ENCODE results near the gene PLEKHA4. TPM values are rescaled to one million over a fixed set of nuclear protein-coding genes. Genes with fewer than 3 reads are reported as not detected.

PLEKHA4 gene
- total and polyA plus RNA-seq, 2 of the 13 experiments (the other 11 are each of a cell fraction or from before 2014, with no cell fraction given) = 4.8 to 6.0 TPM

- TF ChIP-seq ZUFSP (CRISPR knock-in tag; IDR thresholded peaks at IDR 0.05; ENCODE audit: borderline replicate concordance) = no peak
- TF ChIP-seq MAX (IDR thresholded peaks at IDR 0.05) = peak; percentile 37; the same call in 1 of the 2 replicates
- TF ChIP-seq STAT5B (CRISPR knock-in tag; IDR thresholded peaks at IDR 0.05) = no peak
- TF ChIP-seq, protein P1, sequence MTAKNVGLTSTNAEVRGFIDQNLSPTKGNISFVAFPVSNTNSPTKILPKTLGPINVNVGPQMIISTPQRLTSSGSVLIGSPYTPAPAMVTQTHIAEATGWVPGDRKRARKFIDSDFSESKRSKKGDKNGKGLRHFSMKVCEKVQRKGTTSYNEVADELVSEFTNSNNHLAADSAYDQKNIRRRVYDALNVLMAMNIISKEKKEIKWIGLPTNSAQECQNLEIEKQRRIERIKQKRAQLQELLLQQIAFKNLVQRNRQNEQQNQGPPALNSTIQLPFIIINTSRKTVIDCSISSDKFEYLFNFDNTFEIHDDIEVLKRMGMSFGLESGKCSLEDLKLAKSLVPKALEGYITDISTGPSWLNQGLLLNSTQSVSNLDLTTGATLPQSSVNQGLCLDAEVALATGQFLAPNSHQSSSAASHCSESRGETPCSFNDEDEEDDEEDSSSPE (CRISPR knock-in tag; IDR thresholded peaks at IDR 0.05) = peak; percentile 47
- no peak for TF ChIP-seq POLR2A (IDR thresholded peaks at IDR 0.05; ENCODE audit: insufficient read depth in 1 of 2, low read depth in 2 of 2, low read length in 2 of 2)
- TF ChIP-seq FOXA3 (CRISPR knock-in tag; IDR thresholded peaks at IDR 0.05) = peak; percentile 52; the same call in 1 of the 2 replicates
- TF ChIP-seq ZFY (CRISPR knock-in tag; IDR thresholded peaks at IDR 0.05) = 0 out of 2 replicates have a peak, but pooled peaks have one; percentile 20
- TF ChIP-seq, protein P2, sequence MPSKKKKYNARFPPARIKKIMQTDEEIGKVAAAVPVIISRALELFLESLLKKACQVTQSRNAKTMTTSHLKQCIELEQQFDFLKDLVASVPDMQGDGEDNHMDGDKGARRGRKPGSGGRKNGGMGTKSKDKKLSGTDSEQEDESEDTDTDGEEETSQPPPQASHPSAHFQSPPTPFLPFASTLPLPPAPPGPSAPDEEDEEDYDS (CRISPR knock-in tag; IDR thresholded peaks at IDR 0.05) = peak; percentile 31; the same call in 1 of the 2 replicates
- 0 out of 2 replicates have a peak, but pooled peaks have one; percentile 36 for TF ChIP-seq ZNF619 (CRISPR knock-in tag; IDR thresholded peaks at IDR 0.05)
- TF ChIP-seq SP1 (IDR thresholded peaks at IDR 0.05) = no peak
- TF ChIP-seq SP1 (CRISPR knock-in tag; IDR thresholded peaks at IDR 0.05) = 0 out of 2 replicates have a peak, but pooled peaks have one; percentile 20
- peak; percentile 32; the same call in 1 of the 2 replicates for TF ChIP-seq RBFOX2 (IDR thresholded peaks at IDR 0.05; ENCODE audit: low read depth, low read length)
- no peak for TF ChIP-seq KIAA2018 (CRISPR knock-in tag; IDR thresholded peaks at IDR 0.05; ENCODE audit: borderline replicate concordance)
- TF ChIP-seq TRIM24 (CRISPR knock-in tag; IDR thresholded peaks at IDR 0.05) = 0 out of 2 replicates have a peak, but pooled peaks have one; percentile 20
- TF ChIP-seq NCOA5 (CRISPR knock-in tag; IDR thresholded peaks at IDR 0.05) = no peak
- no peak for TF ChIP-seq HDAC6 (IDR thresholded peaks at IDR 0.05; ENCODE audit: low read depth, low read length)
- TF ChIP-seq TARDBP (CRISPR knock-in tag; IDR thresholded peaks at IDR 0.05) = 0 out of 2 replicates have a peak, but pooled peaks have one; percentile 25
- TF ChIP-seq NBN (conservative IDR thresholded peaks at IDR 0.05) = no peak
- no peak for TF ChIP-seq GPN1 (CRISPR knock-in tag; IDR thresholded peaks at IDR 0.05; ENCODE audit: borderline replicate concordance)
Observed at GRCh38 chr19:48907671-48908070, 39.3 kb upstream of the PLEKHA4 start (continued).
